Measurements from ENCODE around the gene ANKRD29. TPM values are rescaled to one million over a fixed set of nuclear protein-coding genes. Genes with fewer than 3 reads are reported as not detected.

Gene ANKRD29
- total and polyA plus RNA-seq, 2 donors (not counting 3 experiments of a cell fraction or from before 2014, with no cell fraction given) = 0.03 to 2.6 TPM

DNA sequence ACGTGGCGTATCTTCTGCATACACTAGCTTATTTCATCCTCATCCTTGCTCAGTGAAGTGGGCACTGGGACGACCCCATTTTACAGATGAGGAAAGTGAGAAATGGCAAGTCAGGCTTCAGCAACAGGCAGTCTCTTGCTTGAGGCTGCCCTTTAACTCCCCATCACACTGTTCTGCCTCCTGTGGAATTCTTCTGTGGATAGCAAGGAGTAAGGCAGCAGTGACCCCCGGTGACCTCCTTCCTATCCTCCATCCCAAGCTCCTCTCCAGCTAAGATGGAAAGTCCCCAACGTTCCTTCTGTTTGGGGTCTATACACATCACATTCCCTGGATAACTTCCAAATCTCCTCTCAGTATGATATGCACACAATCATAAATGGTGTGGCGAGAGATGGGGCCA is 10.5 kb downstream of the ANKRD29 start:
- dilution Hi-C loops (cut with MboI; ENCODE audit: extremely low pct_ligation_motif_present, low sequenced_read_pairs) = no loop called here
- CTCF ChIA-PET = interaction anchor here (1.2 to 2.7 kb wide), 4 partner anchors 10 to 51 kb away, joined by 4 to 11 read pairs (median 8); partner anchors contain the start of gene ANKRD29
- Histone ChIP-seq H3K4me3 (replicated peaks in 1 of 3; ENCODE audit: insufficient read depth in 1 of 3, low read depth in 1 of 3, low read length in 3 of 3) (no peak overlapping the region), H3K36me3 (ENCODE audit: control insufficient read depth in 2 of 2, extremely low read depth in 1 of 2, insufficient read depth in 2 of 2, low read length in 2 of 2) (no peaks in the 10 kb centered on the region), H4K20me1 (replicated peaks; ENCODE audit: control insufficient read depth, extremely low read depth, insufficient read depth, low read length) (no peaks in the 10 kb centered on the region), H2AFZ (ENCODE audit: low read depth, low read length) (no peak overlapping the region), H3K79me2 (ENCODE audit: control insufficient read depth, insufficient read depth, low read length) (no peaks in the 10 kb centered on the region), H3K9me1 (replicated peaks; ENCODE audit: control insufficient read depth, extremely low read depth, insufficient read depth, low read length) (no peaks in the 10 kb centered on the region), H3K27me3 (ENCODE audit: control insufficient read depth in 2 of 2, insufficient read depth in 2 of 2, low read length in 2 of 2) (no peaks in the 10 kb centered on the region), H3K9ac (replicated peaks; ENCODE audit: extremely low read depth, insufficient read depth, low read length) (no peak overlapping the region), H3K27ac (ENCODE audit: insufficient read depth, low read depth, low read length) (no peak overlapping the region), H3K9me3 (replicated peaks; ENCODE audit: control insufficient read depth, insufficient read depth, low read length) (no peaks in the 10 kb centered on the region), H3K4me1 (ENCODE audit: control insufficient read depth, extremely low read depth, insufficient read depth, low read length) (peaks cover 10% of the 10 kb centered on the region), H3K4me2 (ENCODE audit: insufficient read depth, low read length) (no peak overlapping the region)
- no TSS peak for BruUV-seq (replicated peaks)
- FAIRE-seq (no peak), DNase-seq (ENCODE audit: low read depth, low spot score) (no peak)
- POLR2A ChIA-PET = no interaction called here
- intact Hi-C loops (cut with micrococcal nuclease) = no loop called here
- TF ChIP-seq, protein P1, sequence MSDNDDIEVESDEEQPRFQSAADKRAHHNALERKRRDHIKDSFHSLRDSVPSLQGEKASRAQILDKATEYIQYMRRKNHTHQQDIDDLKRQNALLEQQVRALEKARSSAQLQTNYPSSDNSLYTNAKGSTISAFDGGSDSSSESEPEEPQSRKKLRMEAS (IDR thresholded peaks at IDR 0.05; ENCODE audit: insufficient read depth, insufficient read length) = no peak
- TF ChIP-seq POLR2AphosphoS5 (IDR thresholded peaks at IDR 0.05; ENCODE audit: insufficient read depth, low read depth, low read length) = no peak
- TF ChIP-seq MYC (IDR thresholded peaks at IDR 0.05; ENCODE audit: low read depth, low read length) = no peak
- no peak for TF ChIP-seq POLR2A (IDR thresholded peaks at IDR 0.05; ENCODE audit: low read depth, low read length)
- TF ChIP-seq GATA2 (IDR thresholded peaks at IDR 0.05; ENCODE audit: insufficient read depth, insufficient read length, low read depth, low read length) = no peak
- TF ChIP-seq, protein P2, sequence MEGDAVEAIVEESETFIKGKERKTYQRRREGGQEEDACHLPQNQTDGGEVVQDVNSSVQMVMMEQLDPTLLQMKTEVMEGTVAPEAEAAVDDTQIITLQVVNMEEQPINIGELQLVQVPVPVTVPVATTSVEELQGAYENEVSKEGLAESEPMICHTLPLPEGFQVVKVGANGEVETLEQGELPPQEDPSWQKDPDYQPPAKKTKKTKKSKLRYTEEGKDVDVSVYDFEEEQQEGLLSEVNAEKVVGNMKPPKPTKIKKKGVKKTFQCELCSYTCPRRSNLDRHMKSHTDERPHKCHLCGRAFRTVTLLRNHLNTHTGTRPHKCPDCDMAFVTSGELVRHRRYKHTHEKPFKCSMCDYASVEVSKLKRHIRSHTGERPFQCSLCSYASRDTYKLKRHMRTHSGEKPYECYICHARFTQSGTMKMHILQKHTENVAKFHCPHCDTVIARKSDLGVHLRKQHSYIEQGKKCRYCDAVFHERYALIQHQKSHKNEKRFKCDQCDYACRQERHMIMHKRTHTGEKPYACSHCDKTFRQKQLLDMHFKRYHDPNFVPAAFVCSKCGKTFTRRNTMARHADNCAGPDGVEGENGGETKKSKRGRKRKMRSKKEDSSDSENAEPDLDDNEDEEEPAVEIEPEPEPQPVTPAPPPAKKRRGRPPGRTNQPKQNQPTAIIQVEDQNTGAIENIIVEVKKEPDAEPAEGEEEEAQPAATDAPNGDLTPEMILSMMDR (IDR thresholded peaks at IDR 0.05; ENCODE audit: extremely low read depth in 1 of 2, insufficient read depth in 1 of 2, low read depth in 1 of 2, low read length in 2 of 2) = no peak
- no peak for TF ChIP-seq FOS (IDR thresholded peaks at IDR 0.05; ENCODE audit: borderline replicate concordance, insufficient read depth, low read length)
- no peak for TF ChIP-seq EZH2 (IDR thresholded peaks at IDR 0.05; ENCODE audit: borderline replicate concordance, low read depth, low read length, severe bottlenecking)
- no peak for TF ChIP-seq JUN (IDR thresholded peaks at IDR 0.05; ENCODE audit: borderline replicate concordance, insufficient read depth, insufficient read length, low read depth)
